Brain pericyte (primary cell): Measurements from ENCODE around the gene TRABD2B.

Experiments used
- DNase-seq: peaks from one replicate; pipeline ENCODE4 v3.0.0-alpha.2; 2012; ENCODE audit warnings: low read depth, low spot score

TRABD2B gene

GRCh38 chr1:47778280-47778679, 218.9 kb downstream of the TRABD2B start:
- no peak for DNase-seq

DNA sequence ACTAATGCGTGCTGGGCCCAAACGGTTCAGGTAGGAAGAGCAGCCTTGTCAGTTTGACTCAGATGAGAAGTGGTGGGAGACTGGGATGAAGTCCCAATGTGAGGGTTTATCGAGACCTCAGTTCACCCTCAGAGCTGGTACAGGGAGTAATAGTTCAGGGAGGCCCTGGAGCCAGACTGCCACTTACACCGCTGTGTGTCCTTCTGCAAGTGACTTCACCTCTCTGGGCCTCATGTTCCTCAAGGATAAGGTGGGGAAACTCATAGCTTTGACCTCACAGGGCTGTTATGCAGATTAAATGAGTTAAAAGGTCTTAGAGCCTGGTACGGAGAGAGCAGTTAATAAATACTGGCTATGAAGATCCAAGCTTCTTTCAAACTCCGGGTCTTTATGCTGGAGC, 219.9 kb downstream of the TRABD2B start:
- DNase-seq: no peak

GRCh38 chr1:47776667-47777131, 220.5 kb downstream of the TRABD2B start:
- no peak for DNase-seq

- DNase-seq: no peak
Observed at GRCh38 chr1:47774986-47775834, 222.0 kb downstream of the TRABD2B start.

- DNase-seq: no peak
Observed at GRCh38 chr1:47772960-47773682, 224.1 kb downstream of the TRABD2B start.

DNA sequence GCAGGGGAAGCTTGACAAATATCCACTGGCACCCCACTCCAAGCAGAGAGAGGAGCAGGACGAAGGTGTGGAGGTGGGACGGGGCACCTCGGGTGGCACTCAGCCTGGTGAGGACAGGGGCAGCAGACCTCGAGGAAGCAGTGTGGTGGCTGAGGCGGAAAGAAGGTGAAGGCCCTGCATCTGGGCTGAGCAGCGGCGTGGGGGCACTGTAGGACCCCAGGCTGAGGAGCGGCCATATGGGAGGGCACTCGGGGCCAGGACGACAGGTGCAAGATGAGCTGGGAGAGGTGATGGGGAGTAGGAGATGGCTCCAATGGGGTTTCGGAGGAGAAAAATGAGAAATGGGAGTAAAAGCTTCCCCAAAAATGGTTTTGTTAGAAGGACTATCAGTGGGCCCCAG, 224.9 kb downstream of the TRABD2B start:
- no peak for DNase-seq

DNA sequence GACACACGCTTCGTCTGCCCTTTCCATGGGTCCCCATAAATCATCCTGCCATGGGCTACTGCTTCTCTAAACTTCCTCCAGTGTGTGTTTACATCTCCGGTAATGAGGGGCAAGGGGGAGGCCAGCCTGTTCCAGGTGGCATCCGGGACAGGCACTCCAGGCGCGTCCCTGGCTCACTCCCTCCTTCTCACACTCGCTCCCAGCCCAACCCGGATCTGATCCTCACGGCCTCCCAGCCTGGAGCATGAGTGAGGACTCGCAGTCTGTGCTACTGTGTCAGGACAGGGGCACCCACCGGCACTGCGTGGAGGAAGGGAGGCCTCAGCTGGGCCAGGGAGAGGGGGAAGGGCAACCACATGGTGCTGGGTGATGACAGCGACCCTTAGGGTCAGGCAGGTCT, 225.4 kb downstream of the TRABD2B start:
- no peak for DNase-seq

GRCh38 chr1:47769983-47770382, 227.2 kb downstream of the TRABD2B start:
- DNase-seq: no peak

- DNase-seq: no peak
Observed at GRCh38 chr1:47769295-47769694, 227.9 kb downstream of the TRABD2B start.

DNA sequence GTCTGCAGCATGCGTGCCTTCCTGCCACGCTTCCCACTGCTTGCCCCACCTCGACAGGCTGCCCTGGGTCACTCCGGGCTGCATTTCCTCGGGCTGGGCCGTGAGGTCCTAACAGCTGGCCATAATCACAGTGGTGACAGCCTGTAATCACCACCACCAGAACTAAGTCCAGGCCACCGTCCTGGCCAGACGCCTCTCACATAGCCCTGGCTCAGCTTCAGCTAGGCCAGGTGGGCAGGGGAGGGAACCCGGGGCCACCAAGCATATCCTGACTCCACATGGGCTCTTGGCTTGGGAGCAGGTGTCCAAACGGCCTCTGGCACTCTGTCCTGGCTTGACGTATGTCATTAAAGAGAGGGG, 229.5 kb downstream of the TRABD2B start:
- no peak for DNase-seq

- DNase-seq: no peak
Observed at GRCh38 chr1:47766832-47767740, 230.1 kb downstream of the TRABD2B start.

DNA sequence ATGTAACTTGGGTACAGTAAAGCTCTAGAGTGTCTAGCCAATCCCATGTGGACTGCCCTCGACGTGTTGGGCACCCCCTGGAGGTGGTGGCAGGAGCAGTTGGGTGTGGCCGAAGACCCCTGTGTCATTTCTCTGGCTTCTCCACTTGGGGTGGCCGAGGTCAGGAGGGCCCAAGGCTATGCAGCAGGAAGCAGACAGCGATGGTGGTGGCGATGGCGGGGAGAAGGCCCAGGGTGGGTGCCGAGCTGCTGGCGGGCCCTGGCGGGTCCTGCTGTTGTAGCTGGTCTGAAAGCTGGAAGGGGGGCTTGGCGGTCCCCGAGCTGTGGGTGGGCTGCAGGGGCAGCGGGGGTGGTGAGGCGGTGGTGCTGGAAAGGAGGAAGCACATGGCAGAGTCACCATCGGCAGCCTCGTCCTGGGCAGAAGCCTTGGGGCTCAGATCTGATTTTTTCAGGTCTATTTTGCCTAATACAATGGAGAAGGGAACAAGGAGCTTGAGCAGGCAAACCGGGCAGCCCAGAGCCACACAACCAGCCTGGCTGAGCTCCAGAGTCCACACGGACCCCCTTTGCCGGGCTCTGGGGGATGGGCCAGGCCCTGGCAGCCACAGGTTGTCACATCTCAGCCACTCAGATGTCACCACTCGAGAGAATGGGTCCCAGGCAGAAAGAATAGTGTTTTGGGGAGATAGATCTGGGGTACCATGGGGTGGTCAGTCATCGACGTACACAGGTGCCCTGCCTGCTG, 231.3 kb downstream of the TRABD2B start:
- no peak for DNase-seq

DNA sequence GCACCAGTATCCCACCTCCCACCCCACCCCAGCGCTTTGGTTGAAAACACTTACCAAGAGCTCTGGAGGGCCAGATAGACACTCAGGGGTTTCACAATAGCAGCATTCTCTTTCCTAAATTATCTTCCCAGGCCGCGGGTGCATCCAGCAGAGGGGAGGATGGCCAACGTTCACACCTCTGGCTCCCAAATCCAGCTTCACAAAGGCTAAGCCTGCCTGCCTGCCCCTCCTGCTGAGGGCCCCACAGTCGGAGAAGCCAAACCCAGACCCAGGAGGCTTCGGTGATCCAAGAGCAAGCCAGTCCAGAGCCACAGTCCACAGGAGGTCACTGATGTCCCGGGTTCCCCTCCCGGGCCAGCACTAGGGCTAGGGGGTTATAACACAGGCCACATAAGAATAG, 231.9 kb downstream of the TRABD2B start:
- no peak for DNase-seq

DNA sequence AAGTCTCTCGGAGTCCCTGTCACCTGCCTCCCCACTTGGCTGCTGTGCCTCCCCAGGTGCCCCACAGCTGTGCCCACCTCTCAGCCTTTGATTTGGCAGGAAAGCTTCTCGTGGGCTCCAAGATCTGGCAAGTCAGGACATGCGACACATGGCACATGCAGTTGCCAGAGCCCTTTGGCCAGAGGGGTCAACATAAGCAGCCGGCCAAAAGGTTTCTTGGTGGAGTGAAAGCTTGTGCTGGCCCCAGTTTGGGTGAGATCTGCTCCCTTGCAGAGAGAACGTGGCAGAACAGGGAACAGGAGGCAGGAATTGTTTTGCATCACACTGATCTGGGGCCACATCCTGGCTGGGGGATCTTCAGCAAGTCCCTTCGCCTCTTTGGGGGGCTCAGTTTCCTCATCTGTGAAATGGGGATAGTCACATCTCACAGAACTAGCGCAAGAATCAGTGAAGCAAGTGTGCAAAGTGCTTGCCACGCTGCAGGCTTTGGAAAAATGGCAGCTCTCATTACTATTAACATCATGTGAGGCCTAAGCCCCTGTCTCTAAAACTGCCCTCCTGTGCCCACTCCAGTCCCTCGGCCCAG, 232.6 kb downstream of the TRABD2B start:
- no peak for DNase-seq

DNA sequence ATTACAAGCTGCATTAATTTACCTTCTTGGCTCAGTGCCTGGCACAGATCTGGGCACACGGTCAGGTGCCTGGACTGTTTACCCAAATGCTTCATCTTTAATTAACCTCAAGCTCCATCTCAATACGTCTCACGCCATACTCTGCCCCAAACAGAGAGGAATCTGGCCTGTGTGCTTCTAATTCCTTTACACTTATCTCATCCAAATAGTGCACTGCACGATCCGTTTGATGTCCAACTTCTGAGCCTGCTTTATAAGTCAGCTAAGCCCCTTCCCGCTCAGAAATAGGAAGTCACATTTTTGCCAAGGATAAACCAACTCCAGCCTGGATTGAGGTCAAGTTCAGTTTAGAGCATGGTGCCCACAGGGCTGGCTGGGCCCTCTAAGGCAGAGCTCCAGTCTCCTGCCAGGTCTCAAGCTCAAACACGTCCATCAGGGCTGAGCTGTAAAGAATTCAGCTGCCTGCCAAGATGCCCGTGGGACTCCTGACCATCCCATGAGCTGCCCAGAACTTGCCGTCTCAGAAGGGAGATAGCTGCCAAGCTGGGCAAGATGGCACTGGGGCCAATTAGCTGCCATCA, 233.5 kb downstream of the TRABD2B start:
- DNase-seq: no peak

DNA sequence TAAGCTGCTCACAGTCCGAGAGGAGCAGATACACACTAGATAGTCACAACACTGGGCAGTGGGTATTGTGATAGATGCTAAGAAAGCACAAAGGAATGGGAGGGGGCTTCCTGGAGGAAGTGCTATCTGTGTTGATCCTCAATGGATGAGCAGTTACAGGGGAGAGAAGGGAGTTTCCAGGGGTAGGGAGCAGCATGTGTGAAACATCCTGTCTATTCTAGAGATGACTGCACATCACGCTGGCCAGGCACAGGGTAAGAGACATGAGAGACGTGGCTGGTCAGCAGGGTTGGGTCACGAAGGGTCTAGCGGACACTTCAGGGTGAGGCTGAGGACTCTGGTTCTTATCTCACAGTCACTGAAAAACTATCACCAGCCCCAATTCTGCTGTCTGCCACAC, 235.2 kb downstream of the TRABD2B start:
- DNase-seq: no peak

- no peak for DNase-seq
Observed at GRCh38 chr1:47761201-47761930, 235.8 kb downstream of the TRABD2B start.

GRCh38 chr1:47759936-47760629, 237.1 kb downstream of the TRABD2B start:
- DNase-seq: no peak

GRCh38 chr1:47759251-47759935, 237.8 kb downstream of the TRABD2B start:
- no peak for DNase-seq
